SJSA1 (cell line): ENCODE data around the gene OR11L1. TPM values are rescaled to one million over a fixed set of nuclear protein-coding genes. Genes with fewer than 3 reads are reported as not detected.

Source experiments
- DNase-seq, 2 experiments: peaks; one replicate each; pipeline ENCODE4 v3.0.0-alpha.2; 2015 to 2020; ENCODE audit warnings: low spot score in 2 of 2, low read depth in 1 of 2
- H3K27ac ChIP-seq: fragments of 250-450 bp; sonication (Bioruptor Pico); 2 replicates; pipeline ENCODE4 v1.5.1; 2020; ENCODE audit warnings: mild to moderate bottlenecking, moderate library complexity
- H3K27me3 ChIP-seq: fragments of 250-450 bp; sonication (Bioruptor Pico); replicated peaks from 2 replicates; pipeline ENCODE4 v1.5.1; 2020; ENCODE audit warnings: mild to moderate bottlenecking, moderate library complexity
- H3K36me3 ChIP-seq: fragments of 250-450 bp; sonication (Bioruptor Pico); 2 replicates; pipeline ENCODE4 v1.5.1; 2020; ENCODE audit warnings: mild to moderate bottlenecking
- H3K4me1 ChIP-seq: fragments of 250-450 bp; sonication (Bioruptor Pico); replicated peaks from 2 replicates; pipeline ENCODE4 v1.6.1; 2021; ENCODE audit warnings: mild to moderate bottlenecking
- H3K4me3 ChIP-seq: fragments of 250-450 bp; sonication (Bioruptor Pico); 2 replicates; pipeline ENCODE4 v1.5.1; 2020; ENCODE audit warnings: mild to moderate bottlenecking
- H3K9me3 ChIP-seq: fragments of 250-450 bp; sonication (Bioruptor Pico); replicated peaks from 2 replicates; pipeline ENCODE4 v1.5.1; 2020; ENCODE audit warnings: mild to moderate bottlenecking
- total RNA-seq: library from RNA; depleted of rRNA; stranded (reverse); fragments of >200 nt; shearing (Covaris generic); gene quantifications from 2 replicates; pipeline ENCODE4 v1.2.3, GENCODE V29; 2014; rRNA removed

The OR11L1 gene
- not detected in 2 replicates for total RNA-seq

GRCh38 chr1:247841796-247842195, at the start of gene OR11L1:
TSS of gene OR11L1 (minus strand) at chr1:247841896. CDS start at chr1:247841896, 0 bp downstream.
- no peaks in the 10 kb centered on the region for H3K4me1 ChIP-seq
- H3K27ac ChIP-seq, result no peak within 1 kb of the TSS
- no peak within 1 kb of the TSS for H3K4me3 ChIP-seq
- H3K27me3 ChIP-seq, result no peaks in the 10 kb centered on the region
- DNase-seq, result no peak
- no peaks in the 10 kb centered on the region for H3K36me3 ChIP-seq
- H3K9me3 ChIP-seq, result peaks cover 7% of the 10 kb centered on the region

- Histone ChIP-seq H3K4me3 (no peak overlapping the region), H3K4me1 (no peaks in the 10 kb centered on the region), H3K27ac (no peak overlapping the region), H3K9me3 (peaks cover 5% of the 10 kb centered on the region), H3K27me3 (no peaks in the 10 kb centered on the region), H3K36me3 (no peaks in the 10 kb centered on the region)
- DNase-seq, result no peak
These were observed 43.2 kb upstream of the OR11L1 start for GRCh38 chr1:247884797-247885413.

GRCh38 chr1:247883346-247883745, 41.6 kb upstream of the OR11L1 start:
- no peak overlapping the region for H3K27ac ChIP-seq
- H3K36me3 ChIP-seq, result no peaks in the 10 kb centered on the region
- H3K4me3 ChIP-seq, result no peak overlapping the region
- H3K9me3 ChIP-seq, result peaks cover 6% of the 10 kb centered on the region
- H3K27me3 ChIP-seq, result no peaks in the 10 kb centered on the region
- H3K4me1 ChIP-seq, result no peaks in the 10 kb centered on the region
- no peak for DNase-seq

GRCh38 chr1:247865416-247865815, 23.7 kb upstream of the OR11L1 start:
- no peak for DNase-seq
- Histone ChIP-seq H3K4me1 (no peaks in the 10 kb centered on the region), H3K36me3 (no peaks in the 10 kb centered on the region), H3K9me3 (peaks cover 8% of the 10 kb centered on the region), H3K4me3 (no peak overlapping the region), H3K27me3 (no peaks in the 10 kb centered on the region), H3K27ac (no peak overlapping the region)

GRCh38 chr1:247864644-247865043, 22.9 kb upstream of the OR11L1 start:
- Histone ChIP-seq H3K36me3 (no peaks in the 10 kb centered on the region), H3K9me3 (peaks cover 6% of the 10 kb centered on the region), H3K4me3 (no peak overlapping the region), H3K4me1 (no peaks in the 10 kb centered on the region), H3K27me3 (no peaks in the 10 kb centered on the region), H3K27ac (no peak overlapping the region)
- DNase-seq, result no peak

GRCh38 chr1:247862756-247863155, 21.1 kb upstream of the OR11L1 start:
- no peaks in the 10 kb centered on the region for H3K4me1 ChIP-seq
- peaks cover 2% of the 10 kb centered on the region; the same call in 1 of the 2 replicates for H3K9me3 ChIP-seq
- H3K27ac ChIP-seq, result no peak overlapping the region
- no peaks in the 10 kb centered on the region for H3K36me3 ChIP-seq
- no peaks in the 10 kb centered on the region for H3K27me3 ChIP-seq
- no peak overlapping the region for H3K4me3 ChIP-seq
- no peak for DNase-seq

- H3K4me3 ChIP-seq, result no peak overlapping the region
- no peak for DNase-seq
These were observed 16.4 kb upstream of the OR11L1 start for GRCh38 chr1:247857985-247858619.

GRCh38 chr1:247857069-247857984, 15.6 kb upstream of the OR11L1 start, which contains the start of gene TRIM58:
TSS of gene TRIM58 (plus strand) at chr1:247857187. CDS start at chr1:247857247, 60 bp downstream.
- no peaks in the 10 kb centered on the region for H3K4me1 ChIP-seq
- H3K4me3 ChIP-seq, result no peak within 1 kb of the TSS
- H3K27me3 ChIP-seq, result no peaks in the 10 kb centered on the region
- H3K36me3 ChIP-seq, result no peaks in the 10 kb centered on the region
- no peak for DNase-seq
- H3K9me3 ChIP-seq, result peaks cover 12% of the 10 kb centered on the region
- H3K27ac ChIP-seq, result no peak within 1 kb of the TSS

More at GRCh38 chr1:247857985-247858619, 16.4 kb upstream of the OR11L1 start:
- peaks cover 12% of the 10 kb centered on the region for H3K9me3 ChIP-seq
- no peaks in the 10 kb centered on the region for H3K27me3 ChIP-seq
- H3K27ac ChIP-seq, result no peak overlapping the region
- no peaks in the 10 kb centered on the region for H3K4me1 ChIP-seq
- H3K36me3 ChIP-seq, result no peaks in the 10 kb centered on the region

GRCh38 chr1:247855911-247856310, 14.2 kb upstream of the OR11L1 start:
- Histone ChIP-seq H3K27ac (no peak overlapping the region), H3K4me1 (no peaks in the 10 kb centered on the region), H3K27me3 (no peaks in the 10 kb centered on the region), H3K4me3 (no peak overlapping the region), H3K9me3 (peaks cover 15% of the 10 kb centered on the region), H3K36me3 (no peaks in the 10 kb centered on the region)
- DNase-seq, result no peak

- H3K36me3 ChIP-seq, result no peaks in the 10 kb centered on the region
- no peak for DNase-seq
- no peak overlapping the region for H3K4me3 ChIP-seq
- peaks cover 13% of the 10 kb centered on the region; the same call in 1 of the 2 replicates for H3K9me3 ChIP-seq
- H3K27ac ChIP-seq, result no peak overlapping the region
- no peaks in the 10 kb centered on the region for H3K27me3 ChIP-seq
- no peaks in the 10 kb centered on the region for H3K4me1 ChIP-seq
These were observed 13.3 kb upstream of the OR11L1 start for GRCh38 chr1:247854899-247855545.

GRCh38 chr1:247849616-247850015, 7.9 kb upstream of the OR11L1 start:
- DNase-seq, result no peak
- no peaks in the 10 kb centered on the region for H3K27me3 ChIP-seq
- no peak overlapping the region for H3K27ac ChIP-seq
- no peaks in the 10 kb centered on the region for H3K36me3 ChIP-seq
- no peak overlapping the region for H3K4me3 ChIP-seq
- peaks cover 11% of the 10 kb centered on the region; the same call in 1 of the 2 replicates for H3K9me3 ChIP-seq
- no peaks in the 10 kb centered on the region for H3K4me1 ChIP-seq

GRCh38 chr1:247848346-247848745, 6.7 kb upstream of the OR11L1 start:
- Histone ChIP-seq H3K9me3 (peaks cover 7% of the 10 kb centered on the region; the same call in 1 of the 2 replicates), H3K27ac (no peak overlapping the region), H3K27me3 (no peaks in the 10 kb centered on the region), H3K36me3 (no peaks in the 10 kb centered on the region), H3K4me1 (no peaks in the 10 kb centered on the region), H3K4me3 (no peak overlapping the region)
- no peak for DNase-seq

GRCh38 chr1:247845693-247846017, 4.0 kb upstream of the OR11L1 start:
- H3K4me3 ChIP-seq, result no peak overlapping the region
- no peak overlapping the region for H3K27ac ChIP-seq
- H3K36me3 ChIP-seq, result no peaks in the 10 kb centered on the region
- H3K9me3 ChIP-seq, result peaks cover 7% of the 10 kb centered on the region; the same call in 1 of the 2 replicates
- no peaks in the 10 kb centered on the region for H3K4me1 ChIP-seq
- DNase-seq, result no peak
- H3K27me3 ChIP-seq, result no peaks in the 10 kb centered on the region
